GM21529 (cell line): Measurements from ENCODE around the gene PIP4K2A.
"Not testable (repeated sequence)": the region's sequence is repeated elsewhere in the genome, so short reads cannot be mapped to it uniquely, and the experiment has no call there.

ENCODE experiments used
- ATAC-seq: cut with Tn5 transposase; IDR thresholded peaks from one replicate; pipeline ENCODE4 v1.9.1; 2021; ENCODE audit not compliant: unreplicated experiment

The PIP4K2A gene

GRCh38 chr10:22524333-22524732 lies 190.0 kb downstream of the PIP4K2A start:
- not testable (repeated sequence) for ATAC-seq

- not testable (repeated sequence) for ATAC-seq
These were observed 193.7 kb downstream of the PIP4K2A start for GRCh38 chr10:22520645-22521044.

GRCh38 chr10:22518167-22518724 lies 196.1 kb downstream of the PIP4K2A start:
- no peak for ATAC-seq

- no peak for ATAC-seq
These were observed 199.4 kb downstream of the PIP4K2A start for GRCh38 chr10:22515009-22515408.

GRCh38 chr10:22514414-22514758 lies 200.0 kb downstream of the PIP4K2A start:
- not testable (repeated sequence) for ATAC-seq

GRCh38 chr10:22513483-22514413 lies 200.6 kb downstream of the PIP4K2A start:
- not testable (repeated sequence) for ATAC-seq

- ATAC-seq: not testable (repeated sequence)
These were observed 202.4 kb downstream of the PIP4K2A start for GRCh38 chr10:22512015-22512414.

- ATAC-seq: not testable (repeated sequence)
These were observed 206.2 kb downstream of the PIP4K2A start for GRCh38 chr10:22508214-22508613.

GRCh38 chr10:22505911-22506685 lies 208.3 kb downstream of the PIP4K2A start:
- no peak for ATAC-seq

- ATAC-seq: no peak
These were observed 209.6 kb downstream of the PIP4K2A start for GRCh38 chr10:22504766-22505165.

GRCh38 chr10:22503315-22504088 lies 210.9 kb downstream of the PIP4K2A start:
- no peak for ATAC-seq

- ATAC-seq: no peak
These were observed 212.5 kb downstream of the PIP4K2A start for GRCh38 chr10:22501863-22502262.

GRCh38 chr10:22501413-22501812 lies 213.0 kb downstream of the PIP4K2A start:
- ATAC-seq: no peak

- no peak for ATAC-seq
These were observed 213.6 kb downstream of the PIP4K2A start for GRCh38 chr10:22500656-22501340.

GRCh38 chr10:22499973-22500372 lies 214.4 kb downstream of the PIP4K2A start:
- ATAC-seq: not testable (repeated sequence)

- ATAC-seq: no peak
These were observed 219.0 kb downstream of the PIP4K2A start for GRCh38 chr10:22495396-22495795.

GRCh38 chr10:22494007-22494406 lies 220.4 kb downstream of the PIP4K2A start:
- no peak for ATAC-seq

- no peak for ATAC-seq
These were observed 222.3 kb downstream of the PIP4K2A start for GRCh38 chr10:22491931-22492615.

GRCh38 chr10:22491480-22491879 lies 222.9 kb downstream of the PIP4K2A start:
- no peak for ATAC-seq

GRCh38 chr10:22489975-22490374 lies 224.4 kb downstream of the PIP4K2A start:
- peak; percentile 39 for ATAC-seq
